C4-2B (cell line): ENCODE data around the gene PALMD.

Experiments
- H3K27ac ChIP-seq: fragments of 450-650 bp; 2 replicates; pipeline ENCODE4 v1.5.1; 2017
- ZFX ChIP-seq: fragments of 450-650 bp; IDR thresholded peaks from 2 replicates; pipeline ENCODE4 v1.6.1; 2017
- TF ChIP-seq, protein P1 (sequence below): fragments of 450-650 bp; conservative IDR thresholded peaks from 2 replicates; pipeline ENCODE4 v1.5.1; 2017; ENCODE audit warnings: mild to moderate bottlenecking

PALMD gene

DNA sequence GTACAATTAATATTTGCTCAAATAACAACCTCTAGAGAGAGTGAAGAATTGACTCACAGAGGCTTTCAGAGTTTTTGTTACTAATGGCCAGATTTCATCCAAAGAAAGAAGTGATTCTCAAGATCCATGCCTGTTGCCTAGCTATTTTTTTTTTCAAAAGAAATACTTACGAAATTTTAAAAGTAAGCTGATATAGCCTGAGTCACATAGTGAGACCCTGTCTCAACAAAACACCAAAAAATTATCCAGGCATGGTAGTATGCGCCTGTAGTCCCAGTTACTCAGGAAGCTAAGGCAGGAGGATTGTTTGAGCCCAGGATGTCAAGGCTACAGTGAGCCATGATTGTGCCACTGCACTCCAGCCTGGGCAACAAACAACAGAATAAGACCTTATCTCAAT, 14.6 kb downstream of the PALMD start:
- peak overlapping the region; percentile 84; the same call in 1 of the 2 replicates for H3K27ac ChIP-seq

DNA sequence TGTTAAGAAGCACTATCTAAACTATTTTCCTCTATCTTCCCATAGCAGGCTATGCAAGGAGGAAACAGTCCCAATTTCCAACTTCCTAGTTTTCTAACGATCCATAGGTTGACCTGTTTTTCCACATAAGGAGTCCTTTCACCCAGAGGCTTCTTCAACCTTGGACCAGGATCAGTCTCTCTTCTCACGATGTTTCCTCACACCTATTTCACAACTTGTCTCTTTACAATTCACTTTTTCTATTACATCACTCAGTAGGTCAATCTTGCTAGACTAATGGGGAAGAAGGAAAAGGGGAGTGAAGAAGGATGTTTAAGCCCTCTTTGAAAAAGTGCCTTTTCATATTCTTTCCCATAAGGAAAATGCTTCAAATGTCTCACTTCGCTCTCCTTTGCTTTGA, 15.9 kb downstream of the PALMD start:
- TF ChIP-seq, protein P1, sequence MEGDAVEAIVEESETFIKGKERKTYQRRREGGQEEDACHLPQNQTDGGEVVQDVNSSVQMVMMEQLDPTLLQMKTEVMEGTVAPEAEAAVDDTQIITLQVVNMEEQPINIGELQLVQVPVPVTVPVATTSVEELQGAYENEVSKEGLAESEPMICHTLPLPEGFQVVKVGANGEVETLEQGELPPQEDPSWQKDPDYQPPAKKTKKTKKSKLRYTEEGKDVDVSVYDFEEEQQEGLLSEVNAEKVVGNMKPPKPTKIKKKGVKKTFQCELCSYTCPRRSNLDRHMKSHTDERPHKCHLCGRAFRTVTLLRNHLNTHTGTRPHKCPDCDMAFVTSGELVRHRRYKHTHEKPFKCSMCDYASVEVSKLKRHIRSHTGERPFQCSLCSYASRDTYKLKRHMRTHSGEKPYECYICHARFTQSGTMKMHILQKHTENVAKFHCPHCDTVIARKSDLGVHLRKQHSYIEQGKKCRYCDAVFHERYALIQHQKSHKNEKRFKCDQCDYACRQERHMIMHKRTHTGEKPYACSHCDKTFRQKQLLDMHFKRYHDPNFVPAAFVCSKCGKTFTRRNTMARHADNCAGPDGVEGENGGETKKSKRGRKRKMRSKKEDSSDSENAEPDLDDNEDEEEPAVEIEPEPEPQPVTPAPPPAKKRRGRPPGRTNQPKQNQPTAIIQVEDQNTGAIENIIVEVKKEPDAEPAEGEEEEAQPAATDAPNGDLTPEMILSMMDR = no peak
- TF ChIP-seq ZFX = no peak
- H3K27ac ChIP-seq = no peak overlapping the region

More for the DNA sequence above, 14.6 kb downstream of the PALMD start:
- TF ChIP-seq, protein P1 = no peak
- TF ChIP-seq ZFX = no peak

DNA sequence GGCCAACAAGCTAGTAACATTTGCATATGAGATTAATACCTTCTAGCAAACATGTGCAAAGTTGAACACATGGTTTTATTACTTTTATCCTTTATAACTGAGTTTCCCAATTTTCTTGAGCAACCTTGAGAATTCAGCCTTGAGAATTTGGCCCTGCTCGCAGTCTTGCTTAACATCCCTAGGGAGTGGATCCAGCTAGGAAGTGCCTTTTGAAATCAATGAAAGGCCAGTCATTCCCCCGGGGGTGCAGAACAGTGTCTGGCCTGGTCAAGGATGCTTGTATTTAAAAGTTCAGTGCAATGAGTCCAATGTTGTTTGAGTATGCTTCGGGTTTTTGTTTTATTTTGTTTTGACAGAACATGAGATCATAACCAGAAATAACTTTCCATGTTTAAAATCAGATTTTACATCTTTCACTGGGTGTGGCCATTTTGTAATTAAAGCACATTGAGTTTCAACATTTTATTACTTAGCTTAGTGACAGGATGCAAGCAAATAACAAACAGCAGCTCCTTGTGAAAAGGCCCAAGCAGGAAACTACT, 16.7 kb downstream of the PALMD start:
- no peak overlapping the region for H3K27ac ChIP-seq
- no peak for TF ChIP-seq ZFX
- TF ChIP-seq, protein P1 = no peak

DNA sequence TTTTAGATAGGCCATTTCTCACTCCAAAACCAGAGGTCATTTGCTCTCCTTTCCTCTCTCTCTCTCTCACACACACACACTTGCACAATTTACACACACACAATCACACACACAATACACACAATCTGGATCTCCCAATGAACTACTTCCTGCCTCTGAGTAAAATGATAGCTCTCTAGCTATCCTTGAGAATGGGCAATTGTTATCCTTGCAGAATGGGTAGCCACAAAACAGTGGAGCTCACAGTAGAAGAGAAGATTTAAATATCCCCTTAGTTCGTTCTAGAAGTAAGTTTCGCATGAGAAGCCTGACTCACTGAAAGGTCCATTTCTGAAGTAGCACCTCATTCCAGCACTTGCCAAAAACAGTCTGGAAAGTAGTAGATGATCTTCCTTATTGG, 17.6 kb downstream of the PALMD start:
- H3K27ac ChIP-seq = no peak overlapping the region
- TF ChIP-seq ZFX = no peak
- TF ChIP-seq, protein P1 = no peak

DNA sequence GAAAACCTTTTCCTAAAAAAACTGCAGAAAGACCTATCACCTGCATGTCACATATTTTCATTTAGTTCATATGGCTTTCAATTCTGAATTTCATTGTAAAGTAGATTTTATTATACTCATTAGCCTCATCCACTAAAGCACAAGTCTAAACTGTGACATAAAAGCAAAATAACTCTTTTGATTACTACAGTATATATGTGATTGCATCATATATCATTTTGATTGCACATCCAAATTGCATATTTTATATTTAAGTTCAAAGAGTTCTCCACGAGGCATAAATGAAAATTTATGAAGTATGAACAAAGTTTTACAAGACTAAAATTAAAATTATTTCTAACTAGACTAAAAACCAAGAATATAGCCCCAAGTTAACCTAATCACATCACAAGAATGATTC, 19.3 kb downstream of the PALMD start:
- no peak overlapping the region for H3K27ac ChIP-seq
- TF ChIP-seq, protein P1 = no peak
- TF ChIP-seq ZFX = no peak

DNA sequence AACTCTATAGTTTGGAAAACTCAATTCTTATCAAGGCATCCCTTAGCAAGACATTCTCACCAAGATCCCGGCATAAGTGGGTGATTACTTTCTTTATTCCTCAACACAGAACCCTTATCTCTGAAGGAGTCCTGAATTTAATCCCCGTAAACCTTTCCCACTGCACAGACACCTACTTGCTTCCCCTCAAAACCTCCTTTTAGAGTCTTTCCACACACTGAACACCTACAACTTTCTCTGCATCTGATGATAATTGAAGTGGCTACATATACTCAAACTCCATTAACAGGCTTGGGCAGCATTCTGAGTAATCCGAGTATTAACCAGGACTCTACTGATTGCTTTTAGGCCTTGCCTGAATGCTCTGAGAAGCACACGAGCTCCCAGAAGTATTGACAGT, 23.5 kb downstream of the PALMD start:
- TF ChIP-seq, protein P1 = no peak
- TF ChIP-seq ZFX = no peak

DNA sequence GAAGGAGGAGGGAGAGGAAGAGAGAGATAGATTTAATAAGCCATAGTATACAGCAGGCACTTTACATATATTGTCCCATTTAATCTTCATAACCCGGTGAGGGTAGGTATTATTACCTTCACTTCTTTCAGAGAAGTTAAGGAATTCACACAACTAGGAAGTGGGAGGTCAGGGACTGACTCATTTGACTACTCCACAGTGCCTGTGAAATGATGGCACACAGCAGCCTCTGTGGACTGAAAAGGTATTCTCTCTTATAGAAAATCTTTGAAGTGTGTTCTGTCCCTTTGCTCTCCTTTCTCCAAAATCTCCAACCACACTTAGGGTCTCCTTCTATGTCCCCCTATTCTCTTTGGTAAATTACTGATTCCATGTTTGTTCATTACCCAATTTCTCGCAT, 23.9 kb downstream of the PALMD start:
- no peak for TF ChIP-seq ZFX
- TF ChIP-seq, protein P1 = no peak
- no peak overlapping the region for H3K27ac ChIP-seq

More for the DNA sequence above, 23.5 kb downstream of the PALMD start:
- no peak overlapping the region for H3K27ac ChIP-seq
